Gastroesophageal sphincter (tissue), 3 donors: Measurements from ENCODE around the gene TECPR1.

Experiments used
- CTCF ChIP-seq, 4 experiments: fragments of 200-600 bp in 2 of 4; fragments of 450-650 bp in 2 of 4; sonication (generic) in 1 of 4; IDR thresholded peaks; one replicate each; pipeline ENCODE4 v1.5.1; 2017 to 2019; ENCODE audit warnings: antibody characterized with exemption in 4 of 4, mild to moderate bottlenecking in 2 of 4, moderate library complexity in 2 of 4
- POLR2A ChIP-seq, 2 donors: fragments of 450-650 bp; IDR thresholded peaks; one replicate each; pipeline ENCODE4 v1.6.1; 2017; ENCODE audit warnings: antibody characterized with exemption in 2 of 2, mild to moderate bottlenecking in 2 of 2, moderate library complexity in 1 of 2
- POLR2AphosphoS5 ChIP-seq: sonication (generic); formaldehyde crosslinking; IDR thresholded peaks from one replicate; pipeline ENCODE4 v1.6.1; 2017; ENCODE audit warnings: antibody characterized with exemption

DNA sequence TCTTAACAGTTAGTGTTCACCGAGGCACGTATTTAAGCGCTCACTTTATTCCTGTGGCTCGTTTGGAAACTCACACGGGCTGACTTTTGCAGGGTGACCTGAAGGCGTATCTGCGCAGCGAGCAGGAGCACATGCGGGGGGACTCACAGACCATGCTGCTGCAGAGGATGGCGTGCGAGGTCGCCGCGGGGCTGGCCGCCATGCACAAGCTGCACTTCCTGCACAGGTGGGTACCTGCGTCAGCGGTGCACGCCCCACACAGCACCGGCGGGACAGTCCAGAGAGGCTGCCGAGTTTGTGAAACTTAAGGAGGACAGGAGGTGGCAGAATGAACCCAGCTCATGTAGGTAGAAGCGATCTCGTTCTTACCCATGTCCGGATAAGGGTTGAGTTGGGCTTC is 80.6 kb downstream of the TECPR1 start:
- TF ChIP-seq POLR2A (IDR thresholded peaks at IDR 0.05) (no peak), CTCF (IDR thresholded peaks at IDR 0.05) (no peak), POLR2AphosphoS5 (no peak)
